Body of pancreas (tissue), 4 donors: ENCODE results near the gene TEDDM1. TPM values are rescaled to one million over a fixed set of nuclear protein-coding genes. Genes with fewer than 3 reads are reported as not detected.

Experiments used
- ATAC-seq: fragments of 150-250 bp; one replicate; pipeline ENCODE4 v1.9.1; 2016
- DNase-seq, 4 donors: peaks; one replicate each; pipeline ENCODE4 v3.0.0-alpha.2; 2019
- H3K27ac ChIP-seq, 4 donors: fragments of 200-600 bp; sonication (generic); 1 replicate in 3 of 4; 2 replicates in 1 of 4; pipeline versions ENCODE4 v1.5.1 to v1.6.1; 2016 to 2019; ENCODE audit warnings: mild to moderate bottlenecking in 1 of 4, mixed read lengths in 1 of 4, moderate library complexity in 1 of 4
- H3K27me3 ChIP-seq, 2 donors: fragments of 200-600 bp; sonication (generic); one replicate each; pipeline ENCODE4 v1.6.0; 2016; ENCODE audit warnings: mild to moderate bottlenecking in 1 of 2
- H3K36me3 ChIP-seq, 2 donors: fragments of 200-600 bp; sonication (generic); replicated peaks in 1 of 2; 2 replicates each; pipeline ENCODE4 v1.5.1; 2016; ENCODE audit warnings: low read depth in 2 of 2; ENCODE audit not compliant: insufficient read depth in 1 of 2
- H3K4me1 ChIP-seq: fragments of 200-600 bp; sonication (generic); one replicate; pipeline ENCODE4 v1.6.0; 2016
- H3K4me3 ChIP-seq, 2 donors: fragments of 200-600 bp; sonication (generic); 1 replicate in 1 of 2; 2 replicates in 1 of 2; pipeline ENCODE4 v1.5.1; 2016 to 2019
- H3K9me3 ChIP-seq, 3 donors: fragments of 200-600 bp; sonication (generic); 1 replicate in 2 of 3; 2 replicates in 1 of 3; pipeline ENCODE4 v1.5.1; 2016
- CTCF ChIP-seq, 7 experiments: fragments of 450-650 bp in 4 of 7; fragments of 200-600 bp in 3 of 7; sonication (generic) in 3 of 7; IDR thresholded peaks; one replicate each; pipeline ENCODE4 v1.5.1; 2016 to 2019; ENCODE audit warnings: antibody characterized with exemption in 7 of 7
- POLR2A ChIP-seq, 3 donors: fragments of 450-650 bp; IDR thresholded peaks; one replicate each; pipeline ENCODE4 v1.6.1; 2016; ENCODE audit warnings: antibody characterized with exemption in 3 of 3, mild to moderate bottlenecking in 2 of 3
- WGBS, 2 donors: methylation state at CpG; one replicate each; pipeline ENCODE4 v1.1.5; 2017; 5-methylcytosine and 5-hydroxymethylcytosine counted together
- intact Hi-C: fragments of 100-400 bp; cut with DNase I; formaldehyde crosslinking; loops from one replicate; pipeline ENCODE4 v1.15.1; 2023
- total RNA-seq, 2 donors: library from RNA; depleted of rRNA; stranded (reverse); fragments of >200 nt; gene quantifications; one replicate each; pipeline ENCODE4 v1.1.0, GENCODE V29; 2016

TEDDM1 gene
- total RNA-seq, 2 donors from 2014 or later: not detected

GRCh38 chr1:182388392-182389134 is 11.9 kb downstream of the TEDDM1 start:
- H3K27ac ChIP-seq: peak overlapping the region in 3 of 4 donors; percentile 96 to 98 (median 97)

GRCh38 chr1:182387566-182387965 is 12.9 kb downstream of the TEDDM1 start:
- H3K4me1 ChIP-seq: peaks cover 44% of the 10 kb centered on the region
- H3K36me3 ChIP-seq: peaks cover 30 to 43% of the 10 kb centered on the region in 2 donors
- DNase-seq (no peak), ATAC-seq (no peak)
- H3K27me3 ChIP-seq: no peaks in the 10 kb centered on the region
- no peak overlapping the region for H3K4me3 ChIP-seq
- H3K9me3 ChIP-seq: no peaks in the 10 kb centered on the region
- WGBS, 2 donors: 68 to 73% methylated on average over 2 of the region's 2 CpGs
- intact Hi-C loops: no loop called here
- TF ChIP-seq POLR2A (IDR thresholded peaks at IDR 0.05): peak in 1 of 3 donors; percentile 13
- TF ChIP-seq CTCF (IDR thresholded peaks at IDR 0.05): no peak
- H3K27ac ChIP-seq: no peak overlapping the region

More at GRCh38 chr1:182388392-182389134, 11.9 kb downstream of the TEDDM1 start:
- Histone ChIP-seq H3K4me1 (peaks cover 47% of the 10 kb centered on the region), H3K36me3 (peaks cover 30 to 37% of the 10 kb centered on the region in 2 donors), H3K27me3 (no peaks in the 10 kb centered on the region), H3K9me3 (no peaks in the 10 kb centered on the region), H3K4me3 (peak overlapping the region in 1 of 2 donors; percentile 89)
- ATAC-seq (no peak), DNase-seq (no peak)
- WGBS, 2 donors: 53 to 54% methylated on average over 5 of the region's 5 CpGs
- intact Hi-C loops: no loop called here
- TF ChIP-seq CTCF (IDR thresholded peaks at IDR 0.05) (no peak), POLR2A (IDR thresholded peaks at IDR 0.05) (no peak)

GRCh38 chr1:182386980-182387379 is 13.5 kb downstream of the TEDDM1 start:
- peak overlapping the region in 1 of 4 donors; percentile 5 for H3K27ac ChIP-seq
- intact Hi-C loops: no loop called here
- no peak for DNase-seq
- peaks cover 30 to 45% of the 10 kb centered on the region in 2 donors for H3K36me3 ChIP-seq
- H3K27me3 ChIP-seq: no peaks in the 10 kb centered on the region
- ATAC-seq: no peak
- peaks cover 39% of the 10 kb centered on the region for H3K4me1 ChIP-seq
- no peaks in the 10 kb centered on the region for H3K9me3 ChIP-seq
- TF ChIP-seq CTCF (IDR thresholded peaks at IDR 0.05) (no peak), POLR2A (IDR thresholded peaks at IDR 0.05) (no peak)
- H3K4me3 ChIP-seq: no peak overlapping the region
- WGBS, 2 donors: 78 to 79% methylated on average over 5 of the region's 5 CpGs

GRCh38 chr1:182385885-182386853 is 14.3 kb downstream of the TEDDM1 start:
- intact Hi-C loops: no loop called here
- no peak overlapping the region for H3K4me3 ChIP-seq

More at GRCh38 chr1:182385885-182386853, 14.3 kb downstream of the TEDDM1 start:
- TF ChIP-seq CTCF (IDR thresholded peaks at IDR 0.05) (no peak), POLR2A (IDR thresholded peaks at IDR 0.05) (peak in 1 of 3 donors; percentile 21)
- peak overlapping the region in 1 of 4 donors; percentile 5 for H3K27ac ChIP-seq
- DNase-seq (peak in 1 of 4 donors; percentile 53), ATAC-seq (no peak)
- peaks cover 39% of the 10 kb centered on the region for H3K4me1 ChIP-seq
- no peaks in the 10 kb centered on the region for H3K9me3 ChIP-seq
- peaks cover 30 to 45% of the 10 kb centered on the region in 2 donors for H3K36me3 ChIP-seq
- H3K27me3 ChIP-seq: no peaks in the 10 kb centered on the region
- 80 to 81% methylated on average over 8 of the region's 8 CpGs for WGBS, 2 donors
